ENCODE measurements around the gene AOPEP.

- TF ChIP-seq CTCF (IDR thresholded peaks at IDR 0.05), result no peak
- no peak for TF ChIP-seq POLR2A (IDR thresholded peaks at IDR 0.05)
Measured at GRCh38 chr9:94779031-94779430, 52.5 kb downstream of the AOPEP start.
